ENCODE results near the gene SUCLG2. TPM values are rescaled to one million over a fixed set of nuclear protein-coding genes. Genes with fewer than 3 reads are reported as not detected.

SUCLG2 gene
- total and polyA plus RNA-seq, 2 of the 4 experiments (the other 2 are of a cell fraction) = 26.8 to 34.6 TPM

DNA sequence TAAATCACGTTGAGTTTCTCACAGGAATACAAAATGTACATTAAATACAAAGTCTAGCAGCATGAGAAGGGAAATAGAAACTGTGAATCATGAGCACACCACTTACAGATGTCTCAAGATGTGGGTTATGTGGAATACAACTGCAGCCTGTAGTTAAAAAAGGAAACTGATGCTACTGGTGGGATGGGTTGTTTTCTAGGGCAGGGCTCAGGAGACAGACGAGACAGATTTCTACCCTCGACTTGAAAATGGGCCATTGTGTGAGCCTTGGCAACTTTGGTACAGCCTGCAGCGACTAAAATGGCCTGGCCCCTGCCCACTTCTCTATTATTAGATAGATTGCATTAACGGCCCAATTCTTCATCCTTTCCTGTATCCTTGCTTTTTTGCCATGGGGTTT lies 293.1 kb downstream of the SUCLG2 start:
- no peak overlapping the region for H3K23ac ChIP-seq (ENCODE audit: low read depth, low read length)
- no peaks in the 10 kb centered on the region for H4K20me1 ChIP-seq (ENCODE audit: insufficient read depth, low read length)
- H2AK5ac ChIP-seq (ENCODE audit: low read depth, low read length) = no peak overlapping the region
- DNase-seq = no peak
- POLR2A ChIA-PET (ENCODE audit: unreplicated experiment) = no interaction called here
- no peaks in the 10 kb centered on the region for H3K9me1 ChIP-seq (ENCODE audit: insufficient read depth, low read length)
- no peak overlapping the region for H3K56ac ChIP-seq (ENCODE audit: extremely low read depth, insufficient read depth, low read length)
- no peaks in the 10 kb centered on the region for H3K4me1 ChIP-seq (ENCODE audit: control insufficient read depth, insufficient read depth, low read length)
- no peak overlapping the region for H2BK15ac ChIP-seq (ENCODE audit: low read depth, low read length)
- no peak overlapping the region for H2BK5ac ChIP-seq (ENCODE audit: low read depth, low read length, poor library complexity, severe bottlenecking)
- H3K9ac ChIP-seq (ENCODE audit: low read depth, low read length) = no peak overlapping the region
- ATAC-seq (ENCODE audit: low read depth) = no peak
- in situ Hi-C loops (cut with MboI; ENCODE audit: low sequenced_read_pairs) (loop anchor here (25.0 kb wide), 3 partner anchors 249 to 1526 kb away; no protein-coding TSS in a partner anchor), dilution Hi-C loops (cut with HindIII; ENCODE audit: low sequenced_read_pairs, unreplicated experiment) (no loop called here), intact Hi-C loops (cut with micrococcal nuclease) (no loop called here)
- TF ChIP-seq CEBPB (IDR thresholded peaks at IDR 0.05; ENCODE audit: low read depth, low read length) (no peak), MAZ (IDR thresholded peaks at IDR 0.05; ENCODE audit: borderline replicate concordance, low read depth, low read length) (no peak), MXI1 (IDR thresholded peaks at IDR 0.05; ENCODE audit: borderline replicate concordance, low read depth, low read length) (no peak), CHD1 (IDR thresholded peaks at IDR 0.05; ENCODE audit: low read depth, low read length) (no peak), NFE2L2 (IDR thresholded peaks at IDR 0.05; ENCODE audit: low read depth, low read length) (no peak), FOS (IDR thresholded peaks at IDR 0.05; ENCODE audit: low read depth, low read length) (no peak), BHLHE40 (IDR thresholded peaks at IDR 0.05; ENCODE audit: low read depth, low read length) (no peak), RCOR1 (IDR thresholded peaks at IDR 0.05; ENCODE audit: insufficient replicate concordance, low read length) (no peak), MAFK (IDR thresholded peaks at IDR 0.05; ENCODE audit: low read depth, low read length) (no peak), POLR2A (IDR thresholded peaks at IDR 0.05; ENCODE audit: low read depth, low read length) (no peak), RAD21 (IDR thresholded peaks at IDR 0.05; ENCODE audit: low read length) (no peak), RFX5 (IDR thresholded peaks at IDR 0.05; ENCODE audit: low read depth, low read length) (no peak), SMC3 (IDR thresholded peaks at IDR 0.05; ENCODE audit: low read depth, low read length) (no peak)
- TF ChIP-seq, protein P1, sequence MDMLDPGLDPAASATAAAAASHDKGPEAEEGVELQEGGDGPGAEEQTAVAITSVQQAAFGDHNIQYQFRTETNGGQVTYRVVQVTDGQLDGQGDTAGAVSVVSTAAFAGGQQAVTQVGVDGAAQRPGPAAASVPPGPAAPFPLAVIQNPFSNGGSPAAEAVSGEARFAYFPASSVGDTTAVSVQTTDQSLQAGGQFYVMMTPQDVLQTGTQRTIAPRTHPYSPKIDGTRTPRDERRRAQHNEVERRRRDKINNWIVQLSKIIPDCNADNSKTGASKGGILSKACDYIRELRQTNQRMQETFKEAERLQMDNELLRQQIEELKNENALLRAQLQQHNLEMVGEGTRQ (IDR thresholded peaks at IDR 0.05; ENCODE audit: low read depth, low read length) = no peak
- TF ChIP-seq, protein P2, sequence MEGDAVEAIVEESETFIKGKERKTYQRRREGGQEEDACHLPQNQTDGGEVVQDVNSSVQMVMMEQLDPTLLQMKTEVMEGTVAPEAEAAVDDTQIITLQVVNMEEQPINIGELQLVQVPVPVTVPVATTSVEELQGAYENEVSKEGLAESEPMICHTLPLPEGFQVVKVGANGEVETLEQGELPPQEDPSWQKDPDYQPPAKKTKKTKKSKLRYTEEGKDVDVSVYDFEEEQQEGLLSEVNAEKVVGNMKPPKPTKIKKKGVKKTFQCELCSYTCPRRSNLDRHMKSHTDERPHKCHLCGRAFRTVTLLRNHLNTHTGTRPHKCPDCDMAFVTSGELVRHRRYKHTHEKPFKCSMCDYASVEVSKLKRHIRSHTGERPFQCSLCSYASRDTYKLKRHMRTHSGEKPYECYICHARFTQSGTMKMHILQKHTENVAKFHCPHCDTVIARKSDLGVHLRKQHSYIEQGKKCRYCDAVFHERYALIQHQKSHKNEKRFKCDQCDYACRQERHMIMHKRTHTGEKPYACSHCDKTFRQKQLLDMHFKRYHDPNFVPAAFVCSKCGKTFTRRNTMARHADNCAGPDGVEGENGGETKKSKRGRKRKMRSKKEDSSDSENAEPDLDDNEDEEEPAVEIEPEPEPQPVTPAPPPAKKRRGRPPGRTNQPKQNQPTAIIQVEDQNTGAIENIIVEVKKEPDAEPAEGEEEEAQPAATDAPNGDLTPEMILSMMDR (conservative IDR thresholded peaks at IDR 0.05; ENCODE audit: low read depth, low read length) = no peak
- TF ChIP-seq, protein P3, sequence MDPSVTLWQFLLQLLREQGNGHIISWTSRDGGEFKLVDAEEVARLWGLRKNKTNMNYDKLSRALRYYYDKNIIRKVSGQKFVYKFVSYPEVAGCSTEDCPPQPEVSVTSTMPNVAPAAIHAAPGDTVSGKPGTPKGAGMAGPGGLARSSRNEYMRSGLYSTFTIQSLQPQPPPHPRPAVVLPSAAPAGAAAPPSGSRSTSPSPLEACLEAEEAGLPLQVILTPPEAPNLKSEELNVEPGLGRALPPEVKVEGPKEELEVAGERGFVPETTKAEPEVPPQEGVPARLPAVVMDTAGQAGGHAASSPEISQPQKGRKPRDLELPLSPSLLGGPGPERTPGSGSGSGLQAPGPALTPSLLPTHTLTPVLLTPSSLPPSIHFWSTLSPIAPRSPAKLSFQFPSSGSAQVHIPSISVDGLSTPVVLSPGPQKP (IDR thresholded peaks at IDR 0.05; ENCODE audit: borderline replicate concordance, low read depth, low read length) = no peak
- no peaks in the 10 kb centered on the region for H3K27me3 ChIP-seq (ENCODE audit: control insufficient read depth, insufficient read depth, low read length)
- no peak overlapping the region for H3K18ac ChIP-seq (ENCODE audit: low read depth, low read length)
- no peak overlapping the region for H2BK20ac ChIP-seq (ENCODE audit: low read depth, low read length)
- H2AK9ac ChIP-seq (replicated peaks; ENCODE audit: low read depth, low read length, poor library complexity) = no peak overlapping the region
- H3K14ac ChIP-seq (replicated peaks; ENCODE audit: low read depth, low read length) = no peak overlapping the region
- no peak overlapping the region for H3K4me3 ChIP-seq (ENCODE audit: insufficient read depth, low read depth, low read length)
- H2AFZ ChIP-seq (replicated peaks; ENCODE audit: low read length, poor library complexity) = no peak overlapping the region
- H4K8ac ChIP-seq (ENCODE audit: low read depth in 2 of 2, low read length in 2 of 2) = no peak overlapping the region
- no peak overlapping the region for H4K91ac ChIP-seq (ENCODE audit: insufficient read depth, low read depth, low read length)
- CTCF ChIA-PET = interaction anchor here (0.7 kb wide), 1 partner anchor 263 kb away, joined by 8 read pairs; no protein-coding TSS in a partner anchor
- H3K4me2 ChIP-seq (ENCODE audit: low read depth, low read length) = no peak overlapping the region
- no peak overlapping the region for H3K4ac ChIP-seq (ENCODE audit: low read depth, low read length)
- H3K36me3 ChIP-seq (ENCODE audit: control insufficient read depth, insufficient read depth, low read length) = no peaks in the 10 kb centered on the region
- no peak overlapping the region for H3K27ac ChIP-seq (ENCODE audit: insufficient read depth, low read length)
- no peaks in the 10 kb centered on the region for H3K9me3 ChIP-seq (ENCODE audit: control insufficient read depth, insufficient read depth, low read length)
- H4K5ac ChIP-seq (ENCODE audit: low read depth, low read length) = no peak overlapping the region
- WGBS, 2 experiments (ENCODE audit: extremely low coverage in 2 of 2, insufficient read length in 1 of 2) = no CpG with 5 or more reads among the region's 5 CpGs
- no TSS peak for BruUV-seq (replicated peaks)
- no peaks in the 10 kb centered on the region for H3K79me1 ChIP-seq (ENCODE audit: low read depth in 1 of 2, low read length in 2 of 2)
- no peak overlapping the region for H2BK120ac ChIP-seq (ENCODE audit: low read depth, low read length)

Measured in IMR-90 (cell line).